Stimulated activated naive CD8-positive, alpha-beta T cell treated with anti-CD3 and anti-CD28 coated beads, Interleukin-15, Interleukin-2, amounts not matched to agents 100 ng/mL and 50 ng/mL, for 24 hours (primary cell): Measurements from ENCODE around the gene IGFALS.
"Not testable (repeated sequence)": the region's sequence is repeated elsewhere in the genome, so short reads cannot be mapped to it uniquely, and the experiment has no call there.

Experiments used
- H3K27ac Mint-ChIP-seq: one replicate; pipeline ENCODE4 v1.8.0; 2021; ENCODE audit warnings: mild to moderate bottlenecking, mixed read lengths
- H3K27me3 Mint-ChIP-seq: one replicate; pipeline ENCODE4 v1.8.0; 2021; ENCODE audit warnings: mixed read lengths
- H3K36me3 Mint-ChIP-seq: one replicate; pipeline ENCODE4 v1.8.0; 2021; ENCODE audit warnings: low read depth, mixed read lengths
- H3K4me1 Mint-ChIP-seq: one replicate; pipeline ENCODE4 v1.8.0; 2021; ENCODE audit warnings: low read depth, mixed read lengths
- H3K4me3 Mint-ChIP-seq: one replicate; pipeline ENCODE4 v1.8.0; 2021; ENCODE audit warnings: mild to moderate bottlenecking, mixed read lengths
- H3K9me3 Mint-ChIP-seq: one replicate; pipeline ENCODE4 v1.8.0; 2021; ENCODE audit warnings: mixed read lengths

The IGFALS gene

DNA sequence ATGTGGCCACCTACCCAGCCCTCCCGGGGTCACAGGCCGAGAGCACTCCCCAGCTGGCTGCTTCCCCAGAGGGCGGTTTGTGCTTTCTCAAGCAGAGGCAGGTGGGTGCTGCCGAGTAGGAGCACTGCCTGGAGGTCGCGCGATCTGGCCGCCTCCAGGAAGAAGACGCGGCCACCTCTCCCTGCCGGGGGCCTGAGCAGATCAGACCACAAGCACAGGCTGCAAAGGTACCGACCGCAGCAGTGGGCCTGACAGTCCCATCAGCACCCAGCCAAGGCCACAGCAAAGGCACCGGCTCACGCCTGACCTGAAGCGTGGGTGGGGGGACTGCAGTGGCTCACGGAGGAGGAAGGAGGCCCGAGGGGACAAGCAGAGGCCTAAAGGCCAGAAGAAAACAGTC, 15.2 kb upstream of the IGFALS start:
- H3K4me1 Mint-ChIP-seq, result peaks cover 12% of the 10 kb centered on the region
- no peaks in the 10 kb centered on the region for H3K27me3 Mint-ChIP-seq
- no peaks in the 10 kb centered on the region for H3K9me3 Mint-ChIP-seq
- H3K27ac Mint-ChIP-seq, result no peak overlapping the region
- H3K4me3 Mint-ChIP-seq, result no peak overlapping the region
- H3K36me3 Mint-ChIP-seq, result peaks cover 15% of the 10 kb centered on the region

- no peaks in the 10 kb centered on the region for H3K9me3 Mint-ChIP-seq
Measured at GRCh38 chr16:1807626-1808025, 14.1 kb upstream of the IGFALS start.

GRCh38 chr16:1800701-1801100, 7.2 kb upstream of the IGFALS start:
- H3K27me3 Mint-ChIP-seq, result no peaks in the 10 kb centered on the region
- no peaks in the 10 kb centered on the region for H3K4me1 Mint-ChIP-seq
- H3K4me3 Mint-ChIP-seq, result no peak overlapping the region
- H3K36me3 Mint-ChIP-seq, result peaks cover 4% of the 10 kb centered on the region
- H3K9me3 Mint-ChIP-seq, result peaks cover 9% of the 10 kb centered on the region
- no peak overlapping the region for H3K27ac Mint-ChIP-seq

More at GRCh38 chr16:1807626-1808025, 14.1 kb upstream of the IGFALS start:
- Mint-ChIP-seq H3K27ac (no peak overlapping the region), H3K27me3 (no peaks in the 10 kb centered on the region), H3K4me3 (no peak overlapping the region), H3K4me1 (peaks cover 3% of the 10 kb centered on the region), H3K36me3 (peaks cover 10% of the 10 kb centered on the region)

- H3K27ac Mint-ChIP-seq, H3K4me1 Mint-ChIP-seq, H3K27me3 Mint-ChIP-seq, H3K9me3 Mint-ChIP-seq, H3K4me3 Mint-ChIP-seq, H3K36me3 Mint-ChIP-seq: not testable (repeated sequence)
Measured at GRCh38 chr16:1799263-1799662, 5.8 kb upstream of the IGFALS start.

- Mint-ChIP-seq H3K27ac (no peak overlapping the region), H3K27me3 (no peaks in the 10 kb centered on the region), H3K4me3 (no peak overlapping the region)
Measured at GRCh38 chr16:1794908-1795666, 1.6 kb upstream of the IGFALS start.

DNA sequence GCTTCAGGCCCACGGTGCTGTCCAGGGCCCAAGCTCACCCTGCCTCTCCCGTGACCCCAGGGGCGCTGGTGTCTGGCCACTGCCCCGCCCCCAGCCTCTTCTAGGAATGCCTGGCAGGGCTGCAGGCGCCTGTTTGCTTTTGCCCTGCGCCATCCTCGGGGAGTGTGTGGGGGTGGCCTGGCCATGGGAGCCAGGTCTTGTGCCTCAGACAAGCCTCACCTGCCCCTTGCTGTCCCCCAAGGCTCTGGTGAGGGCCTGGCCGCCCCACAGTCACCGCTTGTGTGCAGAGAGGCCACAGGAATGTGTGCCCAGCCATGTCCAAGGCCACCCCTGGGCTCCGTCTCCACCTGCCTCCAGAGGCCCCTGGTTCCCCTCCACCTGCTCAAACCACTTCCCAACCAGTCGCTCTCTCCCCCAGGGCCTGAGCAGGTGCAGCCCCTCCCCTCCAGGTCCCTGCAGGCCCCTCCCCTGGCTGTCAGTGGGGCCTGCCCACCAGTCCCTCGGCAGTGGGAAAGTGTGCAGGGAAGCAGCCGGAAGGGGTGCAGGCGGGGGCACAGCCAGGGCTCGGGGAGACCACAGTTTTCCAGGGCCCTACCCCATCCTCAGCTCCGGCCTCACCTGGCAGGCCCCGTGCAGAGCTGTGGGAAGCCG, 841 bp upstream of the IGFALS start:
- no peaks in the 10 kb centered on the region for H3K27me3 Mint-ChIP-seq

More at GRCh38 chr16:1794908-1795666, 1.6 kb upstream of the IGFALS start:
- H3K4me1 Mint-ChIP-seq, result no peaks in the 10 kb centered on the region
- peaks cover 4% of the 10 kb centered on the region for H3K9me3 Mint-ChIP-seq
- H3K36me3 Mint-ChIP-seq, result no peaks in the 10 kb centered on the region

DNA sequence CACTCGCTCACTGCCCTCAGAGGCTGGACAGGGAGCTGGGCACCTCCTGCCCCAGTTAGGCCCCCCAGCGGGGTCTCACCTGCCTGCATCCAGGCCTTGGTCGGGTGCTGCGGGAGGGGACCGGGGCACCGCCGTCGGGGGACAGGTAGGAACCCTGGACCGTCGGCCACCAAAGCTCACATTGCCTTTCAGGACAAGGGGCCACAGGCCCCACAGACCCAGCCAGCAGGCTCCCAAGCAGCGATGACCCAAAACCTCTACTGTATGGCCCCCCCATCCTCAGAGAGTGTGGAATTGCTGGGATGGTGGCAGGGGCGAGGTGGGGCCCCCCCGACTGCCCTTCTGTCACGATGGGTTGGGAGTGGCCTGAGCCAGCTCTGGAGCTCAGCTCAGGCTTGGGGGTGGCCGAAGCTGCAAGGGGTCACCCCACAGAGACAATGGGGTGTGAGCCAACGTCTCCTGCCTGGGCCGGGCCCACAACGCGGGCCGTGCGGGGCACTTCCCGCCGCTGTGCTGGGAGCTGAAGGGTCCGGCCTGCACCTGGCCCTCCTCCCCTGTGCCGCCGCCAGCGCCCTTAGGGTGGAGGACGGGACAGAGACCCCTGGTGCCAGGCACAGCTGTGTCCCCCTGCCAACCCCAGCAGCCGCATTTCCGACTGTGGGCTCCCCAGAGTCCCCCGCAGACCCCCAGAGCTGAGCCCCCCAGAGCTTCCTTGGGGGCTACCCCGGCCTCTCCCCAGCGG, 498 bp downstream of the IGFALS start:
- H3K4me1 Mint-ChIP-seq, result no peaks in the 10 kb centered on the region
- no peak overlapping the region for H3K4me3 Mint-ChIP-seq
- no peak overlapping the region for H3K27ac Mint-ChIP-seq
- H3K9me3 Mint-ChIP-seq, result no peaks in the 10 kb centered on the region
- H3K36me3 Mint-ChIP-seq, result peaks cover 5% of the 10 kb centered on the region
- no peaks in the 10 kb centered on the region for H3K27me3 Mint-ChIP-seq

More for the DNA sequence above, 841 bp upstream of the IGFALS start:
- Mint-ChIP-seq H3K36me3 (no peaks in the 10 kb centered on the region), H3K4me3 (no peak overlapping the region), H3K9me3 (no peaks in the 10 kb centered on the region), H3K4me1 (no peaks in the 10 kb centered on the region), H3K27ac (no peak overlapping the region)

DNA sequence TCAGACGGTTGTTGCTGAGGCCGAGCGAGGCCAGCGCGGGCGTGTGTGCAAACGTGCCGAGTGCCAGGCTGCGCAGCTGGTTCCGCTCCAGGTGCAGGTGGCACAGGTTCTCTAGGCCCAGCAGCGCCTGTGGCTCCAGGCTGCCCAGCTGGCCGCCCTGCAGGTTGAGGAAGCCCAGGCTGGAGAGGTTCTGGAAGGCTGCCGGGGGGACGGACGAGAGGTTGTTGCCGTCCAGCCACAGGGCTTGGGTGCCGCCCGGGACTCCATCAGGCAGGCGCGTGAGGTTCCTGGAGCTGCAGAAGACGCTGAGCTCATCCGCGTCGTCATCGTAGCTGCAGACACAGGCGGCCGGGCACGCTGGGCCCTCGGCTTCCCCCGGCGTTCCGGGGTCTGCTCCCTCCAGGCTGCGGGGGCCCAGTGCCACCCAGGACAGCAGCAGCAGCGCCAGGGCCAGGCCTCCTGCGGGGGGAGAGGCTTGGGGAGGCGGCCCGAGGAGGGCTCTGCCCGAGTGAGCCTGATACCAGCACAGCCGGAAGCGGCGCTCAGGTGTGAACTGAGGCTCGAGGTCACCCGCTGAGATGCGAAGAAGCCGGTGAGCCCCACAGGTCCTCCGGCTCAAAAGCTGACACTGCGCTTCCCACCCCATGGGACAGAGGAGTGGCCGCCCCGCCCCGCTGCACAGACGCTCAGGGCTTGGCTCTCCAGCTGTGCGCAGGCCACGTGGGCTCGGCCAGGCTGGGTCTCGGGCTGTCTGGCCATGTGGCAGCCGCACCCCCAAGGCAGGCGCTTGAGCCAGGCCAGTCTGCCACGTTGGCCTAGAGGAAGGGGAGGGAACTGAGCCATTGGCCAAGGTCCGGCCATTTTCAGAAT, 1.3 kb downstream of the IGFALS start:
- Mint-ChIP-seq H3K36me3 (peaks cover 5% of the 10 kb centered on the region), H3K27ac (no peak overlapping the region), H3K4me1 (no peaks in the 10 kb centered on the region), H3K9me3 (no peaks in the 10 kb centered on the region), H3K27me3 (no peaks in the 10 kb centered on the region), H3K4me3 (no peak overlapping the region)

DNA sequence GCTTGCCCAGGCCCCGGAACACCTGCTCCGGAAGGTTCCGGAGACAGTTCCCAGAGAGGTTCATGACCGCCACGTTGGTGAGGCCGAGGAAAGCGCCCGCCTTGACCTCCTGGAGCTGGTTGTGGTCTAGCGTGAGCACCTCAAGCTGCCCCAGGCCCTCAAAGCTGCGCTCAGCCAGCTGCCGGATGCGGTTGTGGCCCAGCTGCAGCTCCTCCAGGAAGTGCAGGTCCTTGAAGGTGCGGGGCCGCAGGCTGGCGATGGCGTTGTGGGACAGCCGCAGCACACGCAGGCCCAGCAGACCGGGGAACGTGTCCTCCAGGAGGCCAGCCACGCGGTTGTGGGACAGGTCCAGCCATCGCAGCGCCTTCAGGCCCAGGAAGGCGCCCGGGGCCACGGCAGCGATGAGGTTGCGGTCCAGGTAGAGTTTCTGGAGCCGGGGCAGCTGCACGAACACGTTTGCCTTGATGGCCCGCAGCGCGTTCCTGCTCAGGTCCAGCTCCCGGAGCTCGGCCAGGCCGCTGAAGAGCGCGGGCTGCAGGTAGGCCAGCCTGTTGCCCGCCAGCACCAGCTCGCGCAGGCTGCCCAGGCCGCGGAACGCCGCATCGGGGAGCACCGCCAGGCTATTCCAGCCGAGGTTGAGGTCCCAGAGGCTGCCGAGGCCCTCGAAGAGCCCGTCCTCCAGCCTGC, 2.1 kb downstream of the IGFALS start:
- no peak overlapping the region for H3K4me3 Mint-ChIP-seq
- H3K4me1 Mint-ChIP-seq, result no peaks in the 10 kb centered on the region
- no peaks in the 10 kb centered on the region for H3K9me3 Mint-ChIP-seq
- H3K27me3 Mint-ChIP-seq, result no peaks in the 10 kb centered on the region
- H3K36me3 Mint-ChIP-seq, result peaks cover 5% of the 10 kb centered on the region
- no peak overlapping the region for H3K27ac Mint-ChIP-seq

DNA sequence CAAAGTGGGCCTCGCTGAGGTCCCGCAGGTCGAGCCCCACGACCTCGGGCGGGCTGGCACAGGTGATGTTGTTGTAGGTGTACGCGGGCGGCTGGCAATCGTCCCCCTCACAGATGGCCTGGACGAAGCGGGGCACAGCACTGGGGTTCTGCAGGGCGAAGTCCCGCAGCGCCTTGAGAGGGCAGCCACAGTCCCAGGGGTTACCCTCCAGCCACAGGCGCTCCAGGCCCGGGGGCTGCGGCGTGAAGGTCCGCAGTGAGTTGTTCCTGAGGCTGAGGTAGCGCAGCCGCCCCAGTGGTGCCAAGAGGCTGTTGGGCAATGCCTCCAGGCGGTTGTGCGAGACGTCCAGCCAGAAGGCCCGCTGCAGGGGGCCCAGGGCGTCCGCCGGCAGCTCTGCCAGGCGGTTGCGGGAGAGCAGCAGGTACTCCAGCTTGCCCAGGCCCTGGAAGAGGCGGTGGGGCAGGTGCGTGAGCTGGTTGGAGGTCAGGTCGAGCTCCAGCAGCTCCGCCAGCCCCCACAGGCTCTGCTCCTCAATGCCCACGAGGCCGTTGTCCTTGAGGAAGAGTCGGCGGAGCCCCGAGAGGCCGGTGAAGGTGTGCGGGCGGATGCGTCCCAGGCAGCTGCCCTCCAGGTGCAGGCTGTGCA, 2.8 kb downstream of the IGFALS start:
- Mint-ChIP-seq H3K36me3 (peaks cover 5% of the 10 kb centered on the region), H3K4me3 (no peak overlapping the region), H3K4me1 (no peaks in the 10 kb centered on the region), H3K27me3 (no peaks in the 10 kb centered on the region), H3K9me3 (no peaks in the 10 kb centered on the region), H3K27ac (no peak overlapping the region)

DNA sequence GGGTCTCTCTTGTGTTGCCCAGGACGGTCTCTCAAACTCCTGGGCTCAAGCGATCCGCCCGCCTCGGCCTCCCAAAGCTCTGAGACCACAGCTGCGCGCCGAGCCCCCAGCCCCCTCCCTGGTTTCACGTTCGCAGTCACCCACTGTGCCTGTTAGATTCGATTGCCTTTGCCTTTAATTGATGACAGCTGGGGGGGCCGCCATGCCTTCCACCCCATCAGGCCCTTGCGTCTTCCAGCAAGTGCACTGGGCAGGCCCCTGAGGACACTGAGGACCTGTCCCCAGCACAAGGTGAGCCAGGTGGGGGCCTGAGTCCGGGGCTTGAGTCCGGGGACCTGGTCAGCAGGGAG, 3.3 kb downstream of the IGFALS start:
- H3K36me3 Mint-ChIP-seq, result peaks cover 5% of the 10 kb centered on the region
- no peaks in the 10 kb centered on the region for H3K27me3 Mint-ChIP-seq
- H3K27ac Mint-ChIP-seq, result no peak overlapping the region
- peaks cover 2% of the 10 kb centered on the region for H3K4me1 Mint-ChIP-seq
- no peaks in the 10 kb centered on the region for H3K9me3 Mint-ChIP-seq
- no peak overlapping the region for H3K4me3 Mint-ChIP-seq

DNA sequence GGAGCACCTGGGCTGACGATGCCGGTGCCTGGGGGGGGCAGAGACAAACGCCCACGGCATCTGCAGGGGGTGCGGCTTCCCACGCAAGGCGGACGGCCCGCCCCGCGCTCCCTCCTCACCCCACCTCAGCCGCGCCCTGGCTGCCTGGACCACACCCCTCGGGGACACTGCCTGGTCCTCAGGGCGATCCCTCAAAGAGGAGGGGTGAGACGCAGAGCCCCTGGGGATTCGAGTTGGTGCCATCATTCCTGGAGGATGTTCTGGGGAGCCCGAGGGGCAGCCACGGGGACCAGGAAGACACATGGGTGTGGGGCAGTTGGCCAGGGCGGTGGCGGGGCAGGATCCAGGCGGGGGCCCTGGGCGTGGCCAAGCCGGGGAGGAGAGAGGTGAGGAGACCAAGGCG, 3.9 kb downstream of the IGFALS start:
- H3K4me3 Mint-ChIP-seq, result no peak overlapping the region
- no peaks in the 10 kb centered on the region for H3K9me3 Mint-ChIP-seq
- H3K27me3 Mint-ChIP-seq, result no peaks in the 10 kb centered on the region
- H3K27ac Mint-ChIP-seq, result no peak overlapping the region
- peaks cover 5% of the 10 kb centered on the region for H3K36me3 Mint-ChIP-seq
- peaks cover 6% of the 10 kb centered on the region for H3K4me1 Mint-ChIP-seq

DNA sequence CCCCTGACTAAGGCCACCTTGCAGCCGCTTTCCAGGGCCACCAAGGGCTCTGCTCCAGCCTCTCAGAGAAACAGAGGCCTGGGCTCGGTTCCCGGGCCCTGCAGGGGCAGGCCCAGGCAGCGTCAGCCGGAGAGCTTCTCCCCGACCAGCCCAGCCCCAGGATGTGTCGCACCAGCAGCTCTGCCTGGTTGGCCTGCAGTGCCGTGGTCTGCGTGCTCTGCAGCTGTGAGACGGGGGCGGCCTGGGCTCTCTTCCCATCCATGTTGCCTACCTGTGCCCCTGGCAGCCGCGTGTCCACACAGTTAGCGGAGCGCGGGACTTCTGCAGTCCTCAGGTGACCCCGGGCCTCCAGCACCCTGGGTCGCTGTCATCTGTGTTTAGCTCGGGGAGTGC, 4.8 kb downstream of the IGFALS start:
- Mint-ChIP-seq H3K27ac (no peak overlapping the region), H3K9me3 (no peaks in the 10 kb centered on the region), H3K4me1 (peaks cover 11% of the 10 kb centered on the region), H3K27me3 (no peaks in the 10 kb centered on the region), H3K36me3 (peaks cover 5% of the 10 kb centered on the region), H3K4me3 (no peak overlapping the region)
